RWPE1 (cell line): ENCODE measurements around the gene HLA-DRA.

Experiments used
- CTCF ChIA-PET: fragments of 350-600 bp; sonication (Branson Sonifier 250); formaldehyde crosslinking; extraction: SDS; loops from one replicate; lab custom pipeline; 2021; lab: Yijun Ruan, JAX
- POLR2A ChIA-PET: fragments of 400-600 bp; formaldehyde crosslinking; extraction: SDS; loops from one replicate; lab custom pipeline; 2020; ENCODE audit warnings: antibody characterized with exemption; ENCODE audit not compliant: low non-redundant PET; lab: Yijun Ruan, JAX
- DNase-seq: peaks from one replicate; pipeline ENCODE4 v3.0.0; 2012; ENCODE audit warnings: low spot score
- H3K27ac ChIP-seq: fragments of 450-650 bp; 2 replicates; pipeline ENCODE4 v1.5.1; 2017
- CTCF ChIP-seq: fragments of 450-650 bp; conservative IDR thresholded peaks from 2 replicates; pipeline ENCODE4 v1.5.1; 2017; ENCODE audit warnings: low read depth, mild to moderate bottlenecking

The HLA-DRA gene

GRCh38 chr6:32488083-32488482 is 48.4 kb downstream of the HLA-DRA start:
- ChIA-PET POLR2A (no interaction called here), CTCF (interaction anchor here (0.5 kb wide), 1 partner anchor 857 kb away, joined by 4 read pairs; no protein-coding TSS in a partner anchor)
- TF ChIP-seq CTCF: no peak
- no peak overlapping the region for H3K27ac ChIP-seq
- no peak for DNase-seq

GRCh38 chr6:32491700-32492099 is 52.0 kb downstream of the HLA-DRA start:
- no peak for DNase-seq
- ChIA-PET POLR2A (no interaction called here), CTCF (no interaction called here)
- H3K27ac ChIP-seq: no peak overlapping the region
- no peak for TF ChIP-seq CTCF

- no peak for DNase-seq
- POLR2A ChIA-PET: no interaction called here
- TF ChIP-seq CTCF: no peak
- no peak overlapping the region for H3K27ac ChIP-seq
- CTCF ChIA-PET: no interaction called here
Observed at GRCh38 chr6:32492351-32492750, 52.7 kb downstream of the HLA-DRA start.
